Subcutaneous adipose tissue (tissue), 4 donors: Measurements from ENCODE around the gene PCSK5. TPM values are rescaled to one million over a fixed set of nuclear protein-coding genes. Genes with fewer than 3 reads are reported as not detected.

ENCODE experiments used
- CTCF ChIP-seq: fragments of 450-650 bp; IDR thresholded peaks from one replicate; pipeline ENCODE4 v1.5.1; 2016; ENCODE audit warnings: low read depth, mild to moderate bottlenecking, control low read depth, antibody characterized with exemption, moderate library complexity
- total RNA-seq, 4 donors: library from RNA; depleted of rRNA; stranded (reverse); fragments of >200 nt; gene quantifications; one replicate each; pipeline ENCODE4 v1.1.0, GENCODE V29; 2016

Gene PCSK5
- total RNA-seq, 4 donors from 2014 or later = 18.4 to 36.4 (median 20.1) TPM

GRCh38 chr9:76227156-76227555 lies 336.7 kb downstream of the PCSK5 start:
- TF ChIP-seq CTCF = no peak

- TF ChIP-seq CTCF = no peak
Observed at GRCh38 chr9:76231001-76231400, 340.5 kb downstream of the PCSK5 start.

- no peak for TF ChIP-seq CTCF
Observed at GRCh38 chr9:76232861-76233489, 342.5 kb downstream of the PCSK5 start.

- no peak for TF ChIP-seq CTCF
Observed at GRCh38 chr9:76240578-76240977, 350.1 kb downstream of the PCSK5 start.

- no peak for TF ChIP-seq CTCF
Observed at GRCh38 chr9:76245518-76245917, 355.0 kb downstream of the PCSK5 start.

GRCh38 chr9:76246680-76247079 lies 356.2 kb downstream of the PCSK5 start:
- no peak for TF ChIP-seq CTCF

GRCh38 chr9:76247426-76247825 lies 357.0 kb downstream of the PCSK5 start:
- TF ChIP-seq CTCF = no peak
